ENCODE measurements around the gene CEP72.

Gene CEP72

DNA sequence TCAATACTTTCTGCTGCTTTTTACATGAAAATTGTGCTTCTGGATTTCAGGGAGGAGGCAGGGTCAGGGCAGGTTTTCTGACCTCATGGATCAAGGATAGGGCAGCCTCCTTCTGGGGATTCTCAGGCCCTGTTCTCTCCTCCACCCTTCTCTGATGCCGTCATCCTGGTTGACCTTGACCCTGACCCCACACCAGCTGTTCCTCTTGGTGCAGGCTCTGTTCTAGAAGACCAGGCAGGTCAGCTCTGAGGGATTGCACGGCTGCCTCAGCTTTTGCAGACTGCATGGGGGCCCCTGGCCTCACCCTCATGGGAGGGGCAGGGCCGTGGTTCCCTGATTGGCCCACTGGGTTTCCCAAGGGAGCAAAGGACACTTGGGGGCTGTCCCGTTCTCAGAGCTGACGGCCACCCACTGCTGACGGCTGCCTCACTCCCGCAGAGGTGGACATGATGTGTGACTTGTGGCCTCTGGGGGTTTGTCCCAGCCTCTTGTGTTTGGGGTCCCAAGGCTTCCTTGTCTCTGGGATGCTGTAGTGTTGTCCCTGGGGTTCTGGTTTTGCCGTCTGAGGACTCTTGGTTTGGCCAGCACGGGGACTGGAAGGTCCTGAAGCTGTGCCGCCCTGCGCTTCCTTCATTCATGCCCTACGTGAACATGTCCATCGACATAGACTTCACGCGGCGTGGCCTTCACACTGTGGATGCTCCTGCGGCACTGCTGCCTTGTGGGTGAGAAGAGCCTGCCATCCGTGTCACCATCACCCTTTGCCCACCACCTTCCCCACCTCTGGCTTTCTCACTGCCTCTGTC lies 34.5 kb downstream of the CEP72 start:
- no peak for DNase-seq (ENCODE audit: low read depth in 2 of 2)
- TF ChIP-seq, protein P1, sequence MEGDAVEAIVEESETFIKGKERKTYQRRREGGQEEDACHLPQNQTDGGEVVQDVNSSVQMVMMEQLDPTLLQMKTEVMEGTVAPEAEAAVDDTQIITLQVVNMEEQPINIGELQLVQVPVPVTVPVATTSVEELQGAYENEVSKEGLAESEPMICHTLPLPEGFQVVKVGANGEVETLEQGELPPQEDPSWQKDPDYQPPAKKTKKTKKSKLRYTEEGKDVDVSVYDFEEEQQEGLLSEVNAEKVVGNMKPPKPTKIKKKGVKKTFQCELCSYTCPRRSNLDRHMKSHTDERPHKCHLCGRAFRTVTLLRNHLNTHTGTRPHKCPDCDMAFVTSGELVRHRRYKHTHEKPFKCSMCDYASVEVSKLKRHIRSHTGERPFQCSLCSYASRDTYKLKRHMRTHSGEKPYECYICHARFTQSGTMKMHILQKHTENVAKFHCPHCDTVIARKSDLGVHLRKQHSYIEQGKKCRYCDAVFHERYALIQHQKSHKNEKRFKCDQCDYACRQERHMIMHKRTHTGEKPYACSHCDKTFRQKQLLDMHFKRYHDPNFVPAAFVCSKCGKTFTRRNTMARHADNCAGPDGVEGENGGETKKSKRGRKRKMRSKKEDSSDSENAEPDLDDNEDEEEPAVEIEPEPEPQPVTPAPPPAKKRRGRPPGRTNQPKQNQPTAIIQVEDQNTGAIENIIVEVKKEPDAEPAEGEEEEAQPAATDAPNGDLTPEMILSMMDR (IDR thresholded peaks at IDR 0.05; ENCODE audit: low read depth, low read length) = no peak

GRCh38 chr5:647311-647710 lies 35.2 kb downstream of the CEP72 start:
- no peak for DNase-seq (ENCODE audit: low read depth in 2 of 2)
- H3K4me3 ChIP-seq (replicated peaks in 1 of 2; ENCODE audit: low read depth in 2 of 2, low read length in 2 of 2) = no peak overlapping the region
- TF ChIP-seq, protein P1 (IDR thresholded peaks at IDR 0.05; ENCODE audit: low read depth, low read length) = no peak

More for the DNA sequence above, 34.5 kb downstream of the CEP72 start:
- H3K4me3 ChIP-seq (replicated peaks in 1 of 2; ENCODE audit: low read depth in 2 of 2, low read length in 2 of 2) = no peak overlapping the region

DNA sequence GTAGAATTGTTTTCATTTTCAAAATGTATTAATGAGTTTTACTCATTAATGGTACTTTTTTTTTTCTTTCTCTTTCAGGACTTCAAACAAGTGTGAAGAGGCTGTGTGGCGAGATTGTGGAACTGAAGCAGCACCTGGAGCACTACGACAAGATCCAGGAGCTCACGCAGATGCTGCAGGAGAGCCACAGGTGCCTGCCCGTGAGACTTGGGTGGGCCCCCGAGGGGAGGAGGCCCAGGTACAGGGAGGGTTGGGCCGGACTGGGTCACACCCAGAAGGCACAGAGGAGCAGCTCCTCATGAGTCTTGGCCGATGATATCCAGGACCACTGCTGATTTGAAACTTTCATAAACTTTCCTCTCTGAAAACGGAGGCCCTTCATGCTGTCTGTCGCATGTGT lies 35.6 kb downstream of the CEP72 start:
- TF ChIP-seq, protein P1 (IDR thresholded peaks at IDR 0.05; ENCODE audit: low read depth, low read length) = no peak
- no peak overlapping the region for H3K4me3 ChIP-seq (replicated peaks in 1 of 2; ENCODE audit: low read depth in 2 of 2, low read length in 2 of 2)
- no peak for DNase-seq (ENCODE audit: low read depth in 2 of 2)

DNA sequence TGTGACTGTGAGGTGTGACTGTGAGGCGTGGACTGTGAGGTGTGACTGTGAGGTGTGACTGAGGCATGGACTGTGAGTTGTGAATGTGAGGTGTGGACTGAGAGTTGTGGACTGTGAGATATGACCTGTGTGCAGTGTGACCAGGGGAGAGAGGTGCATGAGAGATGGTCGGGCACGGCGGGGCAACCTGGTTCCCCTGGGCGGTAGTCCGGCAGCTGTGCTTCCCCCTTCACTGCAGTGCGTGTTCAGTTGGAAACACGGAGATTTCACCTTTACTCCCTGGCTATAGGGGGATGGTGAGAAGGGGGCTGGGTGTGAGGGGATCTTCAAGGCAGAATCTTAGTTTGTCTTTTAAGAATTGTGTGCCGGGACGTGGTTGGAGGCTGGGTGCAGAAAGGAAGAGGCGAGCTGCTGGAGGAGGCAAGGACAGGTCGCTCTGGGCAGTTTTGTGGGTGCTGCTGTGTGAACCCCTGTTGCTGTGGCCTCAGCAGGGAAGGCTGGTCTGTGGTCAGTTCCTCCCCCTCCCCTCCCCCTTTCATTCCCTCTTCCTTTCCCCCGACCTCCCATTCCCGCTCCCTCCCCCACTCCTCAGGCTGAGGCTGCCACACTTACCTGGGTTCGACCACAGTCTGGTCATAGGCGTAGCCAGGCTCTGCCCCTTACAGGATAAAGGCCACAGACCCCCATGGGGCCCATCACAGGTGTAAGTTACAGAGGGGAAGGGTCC lies 39.3 kb downstream of the CEP72 start:
- TF ChIP-seq, protein P1 (IDR thresholded peaks at IDR 0.05; ENCODE audit: low read depth, low read length) = no peak
- no peak overlapping the region for H3K4me3 ChIP-seq (replicated peaks in 1 of 2; ENCODE audit: low read depth in 2 of 2, low read length in 2 of 2)
- DNase-seq (ENCODE audit: low read depth in 2 of 2) = no peak

DNA sequence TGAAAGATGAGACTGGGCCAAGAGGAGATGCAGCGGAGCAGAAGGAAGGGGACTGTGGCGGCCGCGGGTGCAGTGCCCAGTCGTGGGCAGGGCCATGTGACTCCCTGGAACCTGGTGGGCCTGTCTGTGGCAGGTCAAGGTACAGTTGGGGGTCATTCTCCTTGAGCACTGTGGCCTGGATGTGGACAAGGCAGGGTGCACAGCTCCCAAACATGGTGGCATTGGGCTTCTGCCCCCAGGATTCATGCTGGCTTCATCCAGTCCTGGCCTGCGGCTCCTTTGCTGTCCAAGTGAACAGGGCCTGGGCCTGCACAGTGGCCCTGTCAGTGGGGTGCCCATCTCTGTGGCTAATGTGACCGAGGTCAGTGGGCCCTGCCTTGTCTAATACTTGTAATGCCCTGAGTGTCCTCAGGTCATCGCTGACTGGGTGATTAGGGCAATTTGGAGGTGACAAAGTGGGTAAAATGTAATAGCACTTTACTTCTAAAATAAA lies 39.9 kb downstream of the CEP72 start:
- no peak for DNase-seq (ENCODE audit: low read depth in 2 of 2)
- no peak overlapping the region for H3K4me3 ChIP-seq (replicated peaks in 1 of 2; ENCODE audit: low read depth in 2 of 2, low read length in 2 of 2)
- TF ChIP-seq, protein P1 (IDR thresholded peaks at IDR 0.05; ENCODE audit: low read depth, low read length) = no peak

DNA sequence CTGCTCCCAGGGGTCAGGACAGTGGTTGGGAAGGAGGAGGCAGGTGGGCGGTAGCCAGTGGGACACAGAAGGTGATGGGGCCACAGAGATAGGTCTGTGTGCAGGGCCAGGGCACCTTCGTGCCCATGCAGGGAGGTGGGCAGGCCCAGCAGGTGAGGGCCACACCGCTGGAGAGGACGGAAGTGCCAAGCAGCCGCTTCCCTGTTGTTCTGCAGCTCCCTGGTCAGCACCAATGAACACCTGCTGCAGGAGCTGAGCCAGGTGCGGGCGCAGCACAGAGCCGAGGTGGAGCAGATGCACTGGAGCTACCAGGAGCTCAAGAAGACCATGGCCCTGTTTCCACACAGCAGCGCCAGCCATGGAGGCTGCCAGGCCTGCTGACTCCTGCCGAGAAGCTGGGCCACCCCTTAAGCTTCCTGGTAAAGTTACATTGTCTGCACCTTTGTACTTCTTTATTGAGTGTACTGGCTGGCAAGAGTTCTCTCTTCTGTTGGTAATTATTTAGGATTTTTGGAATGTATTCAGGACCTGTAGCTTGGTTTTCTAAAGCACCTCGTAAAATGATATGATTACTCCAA lies 40.7 kb downstream of the CEP72 start:
- TF ChIP-seq, protein P1 (IDR thresholded peaks at IDR 0.05; ENCODE audit: low read depth, low read length) = no peak
- H3K4me3 ChIP-seq (replicated peaks in 1 of 2; ENCODE audit: low read depth in 2 of 2, low read length in 2 of 2) = no peak overlapping the region
- no peak for DNase-seq (ENCODE audit: low read depth in 2 of 2)

Data from cardiac fibroblast (primary cell).